Heart left ventricle (tissue), 13 donors: Measurements from ENCODE around the gene MARCHF2.

ENCODE experiments used
- POLR2A ChIP-seq, 2 donors: fragments of 450-650 bp; IDR thresholded peaks; one replicate each; pipeline ENCODE4 v1.6.1; 2017; ENCODE audit warnings: antibody characterized with exemption in 2 of 2, mild to moderate bottlenecking in 2 of 2, moderate library complexity in 2 of 2
- TF ChIP-seq, protein P1 (sequence below), 12 donors: fragments of 200-600 bp; sonication (generic) in 4 of 12; IDR thresholded peaks; one replicate each; pipeline versions ENCODE4 v1.5.0 to v1.8.0; 2018 to 2022; ENCODE audit warnings: antibody characterized with exemption in 12 of 12, mild to moderate bottlenecking in 5 of 12
- donor health status: ischemic (EF 13 %, LVEDD 7.1; RV severe dilation, severe dysfunction).
- donor health status: DM: no; HTN: yes; CAD: no.
- donor health status: DM: no; HTN: no; CAD: no.
- donor health status: ischemic (EF 25% LVEDD 6.9; RV normal size, moderate dysfunction).
- donor health status: ischemic (EF 25% LVEDD 5.7; RV mildly dilated, moderate dysfunction).
- donor health status: ischemic (EF 35%, LVEDD 5.7; RV mildly dilated, moderate dysfunction).
- donor health status: nonischemic (EF 11% LVEDD 7.7; RV severe dilation, severe dysfunction).
- donor health status: DM: yes; HTN: yes; CAD: no.
- donor health status: PGD.
- donor health status: ischemic (EF 29% LVEDD 5.4; RV normal size, mild dysfunction).
- donor health status: nonischemic (EF 23%, LVEDD 6.1; RV moderate dilation, normal function).

DNA sequence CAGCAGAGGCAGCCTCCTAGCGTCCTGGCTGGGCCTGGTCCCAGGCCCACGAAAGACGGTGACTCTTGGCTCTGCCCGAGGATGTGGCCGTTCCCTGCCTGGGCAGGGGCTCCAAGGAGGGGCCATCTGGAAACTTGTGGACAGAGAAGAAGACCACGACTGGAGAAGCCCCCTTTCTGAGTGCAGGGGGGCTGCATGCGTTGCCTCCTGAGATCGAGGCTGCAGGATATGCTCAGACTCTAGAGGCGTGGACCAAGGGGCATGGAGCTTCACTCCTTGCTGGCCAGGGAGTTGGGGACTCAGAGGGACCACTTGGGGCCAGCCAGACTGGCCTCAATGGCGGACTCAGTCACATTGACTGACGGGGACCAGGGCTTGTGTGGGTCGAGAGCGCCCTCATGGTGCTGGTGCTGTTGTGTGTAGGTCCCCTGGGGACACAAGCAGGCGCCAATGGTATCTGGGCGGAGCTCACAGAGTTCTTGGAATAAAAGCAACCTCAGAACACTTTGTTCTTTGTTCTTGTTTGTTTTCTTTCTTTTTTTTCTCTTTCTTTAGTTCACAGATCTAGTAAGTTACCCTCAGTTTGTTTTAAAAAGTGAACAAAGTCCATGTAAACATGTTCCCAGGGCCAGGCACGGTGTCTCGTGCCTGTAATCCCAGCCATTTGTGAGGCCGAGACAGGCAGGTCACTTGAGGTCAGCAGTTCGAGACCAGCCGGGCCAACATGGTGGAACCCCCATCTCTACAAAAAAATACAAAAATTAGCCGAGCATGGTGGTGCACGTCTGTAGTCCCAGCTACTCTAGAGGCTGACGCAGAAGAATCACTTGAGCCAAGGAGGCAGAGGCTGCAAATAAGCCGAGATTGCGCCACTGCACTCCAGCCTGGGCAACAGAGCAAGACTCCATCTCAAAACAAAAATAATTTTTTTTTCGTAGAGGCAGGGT is 39.0 kb upstream of the MARCHF2 start:
- TF ChIP-seq, protein P1, sequence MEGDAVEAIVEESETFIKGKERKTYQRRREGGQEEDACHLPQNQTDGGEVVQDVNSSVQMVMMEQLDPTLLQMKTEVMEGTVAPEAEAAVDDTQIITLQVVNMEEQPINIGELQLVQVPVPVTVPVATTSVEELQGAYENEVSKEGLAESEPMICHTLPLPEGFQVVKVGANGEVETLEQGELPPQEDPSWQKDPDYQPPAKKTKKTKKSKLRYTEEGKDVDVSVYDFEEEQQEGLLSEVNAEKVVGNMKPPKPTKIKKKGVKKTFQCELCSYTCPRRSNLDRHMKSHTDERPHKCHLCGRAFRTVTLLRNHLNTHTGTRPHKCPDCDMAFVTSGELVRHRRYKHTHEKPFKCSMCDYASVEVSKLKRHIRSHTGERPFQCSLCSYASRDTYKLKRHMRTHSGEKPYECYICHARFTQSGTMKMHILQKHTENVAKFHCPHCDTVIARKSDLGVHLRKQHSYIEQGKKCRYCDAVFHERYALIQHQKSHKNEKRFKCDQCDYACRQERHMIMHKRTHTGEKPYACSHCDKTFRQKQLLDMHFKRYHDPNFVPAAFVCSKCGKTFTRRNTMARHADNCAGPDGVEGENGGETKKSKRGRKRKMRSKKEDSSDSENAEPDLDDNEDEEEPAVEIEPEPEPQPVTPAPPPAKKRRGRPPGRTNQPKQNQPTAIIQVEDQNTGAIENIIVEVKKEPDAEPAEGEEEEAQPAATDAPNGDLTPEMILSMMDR (IDR thresholded peaks at IDR 0.05), result no peak
- TF ChIP-seq POLR2A (IDR thresholded peaks at IDR 0.05), result no peak
